ENCODE data around the gene RALGPS2.

RALGPS2 gene

GRCh38 chr1:178954325-178954690, 229.3 kb downstream of the RALGPS2 start:
- ChIA-PET CTCF (interaction anchor here (1.2 kb wide), 1 partner anchor 50 kb away, joined by 3 read pairs; no protein-coding TSS in a partner anchor), POLR2A (no interaction called here)

GRCh38 chr1:178954937-178955336, 229.9 kb downstream of the RALGPS2 start:
- H3K27ac ChIP-seq (ENCODE audit: extremely low read depth, low read depth, low read length): no peak overlapping the region
- ChIA-PET CTCF (interaction anchor here (1.2 kb wide), 1 partner anchor 50 kb away, joined by 3 read pairs; no protein-coding TSS in a partner anchor), POLR2A (no interaction called here)
- no peaks in the 10 kb centered on the region for H3K9me3 ChIP-seq (ENCODE audit: control insufficient read depth, insufficient read depth, low read depth, low read length)
- no peaks in the 10 kb centered on the region for H3K4me1 ChIP-seq (ENCODE audit: control insufficient read depth, insufficient read depth, low read length)
- no peaks in the 10 kb centered on the region for H3K36me3 ChIP-seq (ENCODE audit: control insufficient read depth in 2 of 2, insufficient read depth in 1 of 2, low read length in 2 of 2)
- H3K4me3 ChIP-seq (ENCODE audit: low read depth, low read length): no peak overlapping the region
- no peak for TF ChIP-seq ZBTB48 (tag by site-specific recombination; IDR thresholded peaks at IDR 0.05)
- no peak for TF ChIP-seq ZNF202 (tag by site-specific recombination; IDR thresholded peaks at IDR 0.05; ENCODE audit: borderline replicate concordance)
- TF ChIP-seq ZFP41 (tag by site-specific recombination; IDR thresholded peaks at IDR 0.05; ENCODE audit: borderline replicate concordance): no peak
- TF ChIP-seq ZNF23 (tag by site-specific recombination; IDR thresholded peaks at IDR 0.05; ENCODE audit: borderline replicate concordance): no peak
- no peak for TF ChIP-seq ZNF423 (tag by site-specific recombination; IDR thresholded peaks at IDR 0.05)
- TF ChIP-seq ZBTB6 (tag by site-specific recombination; IDR thresholded peaks at IDR 0.05): no peak
- TF ChIP-seq ZNF473 (tag by site-specific recombination; IDR thresholded peaks at IDR 0.05): no peak
- no peak for TF ChIP-seq ZFHX2 (tag by site-specific recombination; conservative IDR thresholded peaks at IDR 0.05)
- no peak for TF ChIP-seq ZNF211 (tag by site-specific recombination; IDR thresholded peaks at IDR 0.05; ENCODE audit: low read depth)
- TF ChIP-seq KLF8 (tag by site-specific recombination; IDR thresholded peaks at IDR 0.05): no peak
- TF ChIP-seq ZNF16 (tag by site-specific recombination; IDR thresholded peaks at IDR 0.05; ENCODE audit: low read depth): no peak

More at GRCh38 chr1:178954325-178954690, 229.3 kb downstream of the RALGPS2 start:
- H3K4me1 ChIP-seq (ENCODE audit: control insufficient read depth, insufficient read depth, low read length): no peaks in the 10 kb centered on the region
- no peak overlapping the region for H3K27ac ChIP-seq (ENCODE audit: extremely low read depth, low read depth, low read length)
- no peaks in the 10 kb centered on the region for H3K9me3 ChIP-seq (ENCODE audit: control insufficient read depth, insufficient read depth, low read depth, low read length)
- no peak overlapping the region for H3K4me3 ChIP-seq (ENCODE audit: low read depth, low read length)
- no peaks in the 10 kb centered on the region for H3K36me3 ChIP-seq (ENCODE audit: control insufficient read depth in 2 of 2, insufficient read depth in 1 of 2, low read length in 2 of 2)
- no peak for TF ChIP-seq ZNF214 (tag by site-specific recombination; IDR thresholded peaks at IDR 0.05; ENCODE audit: borderline replicate concordance)
- no peak for TF ChIP-seq ZNF311 (tag by site-specific recombination; IDR thresholded peaks at IDR 0.05; ENCODE audit: borderline replicate concordance)
- TF ChIP-seq ZIC2 (tag by site-specific recombination; IDR thresholded peaks at IDR 0.05): no peak
- no peak for TF ChIP-seq ZNF354C (tag by site-specific recombination; IDR thresholded peaks at IDR 0.05; ENCODE audit: borderline replicate concordance, low read depth)
- TF ChIP-seq ZBTB7A (tag by site-specific recombination; IDR thresholded peaks at IDR 0.05; ENCODE audit: low read depth): no peak
- TF ChIP-seq ZNF404 (tag by site-specific recombination; IDR thresholded peaks at IDR 0.05): no peak
- no peak for TF ChIP-seq ZNF211 (tag by site-specific recombination; IDR thresholded peaks at IDR 0.05; ENCODE audit: low read depth)
- TF ChIP-seq ZBTB21 (tag by site-specific recombination; IDR thresholded peaks at IDR 0.05): no peak

- ChIA-PET POLR2A (no interaction called here), CTCF (interaction anchor here (1.2 kb wide), 1 partner anchor 49 kb away, joined by 3 read pairs; no protein-coding TSS in a partner anchor)
- H3K4me1 ChIP-seq (ENCODE audit: control insufficient read depth, insufficient read depth, low read length): no peaks in the 10 kb centered on the region
- no peak overlapping the region for H3K4me3 ChIP-seq (ENCODE audit: low read depth, low read length)
- no peaks in the 10 kb centered on the region for H3K9me3 ChIP-seq (ENCODE audit: control insufficient read depth, insufficient read depth, low read depth, low read length)
- H3K36me3 ChIP-seq (ENCODE audit: control insufficient read depth in 2 of 2, insufficient read depth in 1 of 2, low read length in 2 of 2): no peaks in the 10 kb centered on the region
- H3K27ac ChIP-seq (ENCODE audit: extremely low read depth, low read depth, low read length): no peak overlapping the region
- TF ChIP-seq EGR2 (tag by site-specific recombination; IDR thresholded peaks at IDR 0.05; ENCODE audit: low read depth): no peak
- no peak for TF ChIP-seq PBX3 (CRISPR knock-in tag; IDR thresholded peaks at IDR 0.05)
- no peak for TF ChIP-seq ZNF133 (tag by site-specific recombination; IDR thresholded peaks at IDR 0.05)
- no peak for TF ChIP-seq ZNF624 (tag by site-specific recombination; IDR thresholded peaks at IDR 0.05)
- TF ChIP-seq ZNF37A (tag by site-specific recombination; IDR thresholded peaks at IDR 0.05): no peak
- TF ChIP-seq ELK4 (IDR thresholded peaks at IDR 0.05; ENCODE audit: borderline replicate concordance, low read depth, low read length): no peak
- no peak for TF ChIP-seq MEIS1 (CRISPR knock-in tag; IDR thresholded peaks at IDR 0.05; ENCODE audit: borderline replicate concordance)
- TF ChIP-seq SP7 (tag by site-specific recombination; IDR thresholded peaks at IDR 0.05): no peak
- TF ChIP-seq ZNF514 (tag by site-specific recombination; IDR thresholded peaks at IDR 0.05): no peak
- TF ChIP-seq ZSCAN23 (tag by site-specific recombination; IDR thresholded peaks at IDR 0.05): no peak
- TF ChIP-seq ZNF302 (tag by site-specific recombination; IDR thresholded peaks at IDR 0.05; ENCODE audit: low read depth): no peak
Measured at GRCh38 chr1:178955391-178955954, 230.4 kb downstream of the RALGPS2 start.

Measured in HEK293 (cell line).